GM23338 (cell line): ENCODE measurements around the gene KAT2B.

ENCODE experiments used
- CREB1 ChIP-seq: fragments of 250-450 bp; sonication (Bioruptor Pico); IDR thresholded peaks from 2 replicates; pipeline ENCODE4 v1.5.0; 2020; ENCODE audit warnings: low read depth, mild to moderate bottlenecking, moderate library complexity
- EZH2 ChIP-seq: fragments of 200-600 bp; sonication (generic); IDR thresholded peaks from one replicate; pipeline ENCODE4 v1.8.0; 2017; ENCODE audit warnings: antibody characterized with exemption, mild to moderate bottlenecking, low read depth; ENCODE audit not compliant: unreplicated experiment
- EZH2phosphoT487 ChIP-seq: fragments of 200-600 bp; sonication (generic); IDR thresholded peaks from one replicate; pipeline ENCODE4 v1.8.1; 2018; ENCODE audit warnings: antibody characterized with exemption; ENCODE audit not compliant: unreplicated experiment
- NANOG ChIP-seq: IDR thresholded peaks from 2 replicates; pipeline ENCODE4 v1.6.1; 2016; ENCODE audit warnings: antibody characterized with exemption, borderline replicate concordance
- POLR2AphosphoS5 ChIP-seq: IDR thresholded peaks from 2 replicates; pipeline ENCODE4 v1.6.1; 2016; ENCODE audit warnings: antibody characterized with exemption, low read depth
- REST ChIP-seq: IDR thresholded peaks from one replicate; pipeline ENCODE4 v1.6.1; 2018; ENCODE audit warnings: antibody characterized with exemption; ENCODE audit not compliant: unreplicated experiment
- ZNF114 ChIP-seq: fragments of 250-450 bp; sonication (Bioruptor Pico); IDR thresholded peaks from 2 replicates; pipeline ENCODE4 v1.5.0; 2020; ENCODE audit warnings: mild to moderate bottlenecking, moderate library complexity
- TF ChIP-seq, protein P1 (sequence below), 2 experiments: fragments of 200-600 bp in 1 of 2; sonication (generic) in 1 of 2; conservative IDR thresholded peaks; 2 replicates each; pipeline versions ENCODE4 v1.5.1 to v1.6.1; 2016 to 2017; ENCODE audit warnings: antibody characterized with exemption in 2 of 2, low read depth in 2 of 2, mild to moderate bottlenecking in 2 of 2, moderate library complexity in 1 of 2
- TF ChIP-seq, protein P2 (sequence below): IDR thresholded peaks from 2 replicates; pipeline ENCODE4 v1.6.1; 2016; ENCODE audit warnings: antibody characterized with exemption

- TF ChIP-seq, protein P1, sequence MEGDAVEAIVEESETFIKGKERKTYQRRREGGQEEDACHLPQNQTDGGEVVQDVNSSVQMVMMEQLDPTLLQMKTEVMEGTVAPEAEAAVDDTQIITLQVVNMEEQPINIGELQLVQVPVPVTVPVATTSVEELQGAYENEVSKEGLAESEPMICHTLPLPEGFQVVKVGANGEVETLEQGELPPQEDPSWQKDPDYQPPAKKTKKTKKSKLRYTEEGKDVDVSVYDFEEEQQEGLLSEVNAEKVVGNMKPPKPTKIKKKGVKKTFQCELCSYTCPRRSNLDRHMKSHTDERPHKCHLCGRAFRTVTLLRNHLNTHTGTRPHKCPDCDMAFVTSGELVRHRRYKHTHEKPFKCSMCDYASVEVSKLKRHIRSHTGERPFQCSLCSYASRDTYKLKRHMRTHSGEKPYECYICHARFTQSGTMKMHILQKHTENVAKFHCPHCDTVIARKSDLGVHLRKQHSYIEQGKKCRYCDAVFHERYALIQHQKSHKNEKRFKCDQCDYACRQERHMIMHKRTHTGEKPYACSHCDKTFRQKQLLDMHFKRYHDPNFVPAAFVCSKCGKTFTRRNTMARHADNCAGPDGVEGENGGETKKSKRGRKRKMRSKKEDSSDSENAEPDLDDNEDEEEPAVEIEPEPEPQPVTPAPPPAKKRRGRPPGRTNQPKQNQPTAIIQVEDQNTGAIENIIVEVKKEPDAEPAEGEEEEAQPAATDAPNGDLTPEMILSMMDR (conservative IDR thresholded peaks at IDR 0.05; ENCODE audit: low read depth in 2 of 2), result no peak
- TF ChIP-seq EZH2 (no peak), CREB1 (CRISPR knock-in tag) (no peak), POLR2AphosphoS5 (no peak), EZH2phosphoT487 (no peak), NANOG (no peak), ZNF114 (CRISPR knock-in tag) (no peak), REST (no peak)
- TF ChIP-seq, protein P2, sequence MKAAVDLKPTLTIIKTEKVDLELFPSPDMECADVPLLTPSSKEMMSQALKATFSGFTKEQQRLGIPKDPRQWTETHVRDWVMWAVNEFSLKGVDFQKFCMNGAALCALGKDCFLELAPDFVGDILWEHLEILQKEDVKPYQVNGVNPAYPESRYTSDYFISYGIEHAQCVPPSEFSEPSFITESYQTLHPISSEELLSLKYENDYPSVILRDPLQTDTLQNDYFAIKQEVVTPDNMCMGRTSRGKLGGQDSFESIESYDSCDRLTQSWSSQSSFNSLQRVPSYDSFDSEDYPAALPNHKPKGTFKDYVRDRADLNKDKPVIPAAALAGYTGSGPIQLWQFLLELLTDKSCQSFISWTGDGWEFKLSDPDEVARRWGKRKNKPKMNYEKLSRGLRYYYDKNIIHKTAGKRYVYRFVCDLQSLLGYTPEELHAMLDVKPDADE, result no peak
Measured at GRCh38 chr3:20201143-20201542, 160.9 kb downstream of the KAT2B start.
